Measurements from ENCODE around the gene PTPRK.
A peak's percentile ranks its signal among the peaks of the same experiment; 100 is the strongest.

PTPRK gene

DNA sequence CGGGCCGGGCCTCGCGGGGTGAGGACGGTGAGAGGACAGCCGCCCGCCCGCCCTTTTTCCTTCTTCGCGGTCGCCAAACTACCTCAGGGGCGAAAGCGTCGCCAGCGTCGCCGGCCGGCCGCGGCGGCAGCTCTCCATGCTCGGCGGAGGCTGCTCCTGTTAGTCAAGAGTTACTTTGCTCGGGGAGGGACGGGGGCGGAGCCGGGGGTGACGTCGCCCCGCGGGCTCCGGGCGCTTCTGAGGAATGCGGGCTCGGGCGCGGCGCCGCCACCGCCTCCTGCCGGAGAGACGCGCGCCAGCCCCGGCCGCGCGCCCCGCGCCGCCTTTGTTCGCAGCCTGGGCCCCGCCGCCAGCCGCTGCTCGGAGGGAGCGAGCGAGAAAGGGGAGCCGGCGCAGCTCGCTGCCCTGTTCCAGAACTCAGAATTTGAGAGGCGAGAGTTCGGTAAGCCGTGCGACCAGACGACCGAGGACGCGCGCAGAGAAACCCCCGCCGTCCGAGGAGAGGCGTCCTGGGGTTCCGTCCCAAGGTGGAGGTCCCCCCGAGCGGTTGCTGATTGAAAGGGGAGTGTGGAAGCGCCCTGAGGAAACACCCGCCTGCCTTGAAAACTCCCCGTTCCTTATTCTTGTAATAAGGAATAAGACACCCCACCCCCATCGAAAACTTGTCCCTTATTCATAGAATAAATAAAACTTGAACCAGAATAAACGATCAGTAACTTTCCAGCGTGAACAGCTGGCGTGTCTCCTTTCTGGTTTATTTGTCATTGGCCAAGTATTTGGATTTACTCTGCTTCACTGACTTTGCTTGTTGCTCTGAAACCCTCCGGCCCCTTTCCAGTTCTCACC is at the start of gene PTPRK:
Gene PTPRK, minus strand, starts transcription at position 164 of the 846 bp plus-strand sequence. CDS start 241 bp downstream, outside the sequence.
- CTCF ChIA-PET: interaction anchor here (0.7 to 1.6 kb wide), 4 partner anchors 9 to 436 kb away, joined by 3 to 4 read pairs (median 3); no protein-coding TSS in a partner anchor
- POLR2A ChIA-PET: interaction anchor here (0.7 to 1.5 kb wide), 6 partner anchors 9 to 1577 kb away, joined by 3 to 7 read pairs (median 4); no protein-coding TSS in a partner anchor
- no peak for TF ChIP-seq NFRKB (IDR thresholded peaks at IDR 0.05)
- TF ChIP-seq FOXM1 (IDR thresholded peaks at IDR 0.05; ENCODE audit: borderline replicate concordance): peak; percentile 38; the same call in 1 of the 2 replicates
- 0 out of 2 replicates have a peak, but pooled peaks have one; percentile 27 for TF ChIP-seq ARNT (IDR thresholded peaks at IDR 0.05)
- peak; percentile 43; the same call in 1 of the 2 replicates for TF ChIP-seq ELF4 (IDR thresholded peaks at IDR 0.05)
- TF ChIP-seq FOXA1 (IDR thresholded peaks at IDR 0.05): no peak
- no peak for TF ChIP-seq ZNF384 (IDR thresholded peaks at IDR 0.05)
- no peak for TF ChIP-seq SP1 (IDR thresholded peaks at IDR 0.05)
- no peak for TF ChIP-seq HDGF (IDR thresholded peaks at IDR 0.05; ENCODE audit: borderline replicate concordance)
- TF ChIP-seq BHLHE40 (IDR thresholded peaks at IDR 0.05; ENCODE audit: borderline replicate concordance): no peak
- no peak for TF ChIP-seq TARDBP (IDR thresholded peaks at IDR 0.05)
- no peak for TF ChIP-seq FOXK2 (IDR thresholded peaks at IDR 0.05)
- peak; percentile 36; the same call in 1 of the 2 replicates for TF ChIP-seq LEF1 (IDR thresholded peaks at IDR 0.05; ENCODE audit: borderline replicate concordance)
- TF ChIP-seq L3MBTL2 (conservative IDR thresholded peaks at IDR 0.05): peak; percentile 88
- no peak for TF ChIP-seq SUZ12 (IDR thresholded peaks at IDR 0.05)
- TF ChIP-seq PKNOX1 (IDR thresholded peaks at IDR 0.05): no peak
- TF ChIP-seq CTBP1 (IDR thresholded peaks at IDR 0.05; ENCODE audit: borderline replicate concordance): no peak
- peak; percentile 89 for DNase-seq (ENCODE audit: extremely low spot score)

- no peak for DNase-seq (ENCODE audit: extremely low spot score)
- POLR2A ChIA-PET: no interaction called here
- TF ChIP-seq SUZ12 (IDR thresholded peaks at IDR 0.05) (no peak), CTBP1 (IDR thresholded peaks at IDR 0.05; ENCODE audit: borderline replicate concordance) (no peak), FOXK2 (IDR thresholded peaks at IDR 0.05) (no peak), NFRKB (IDR thresholded peaks at IDR 0.05) (no peak), HDGF (IDR thresholded peaks at IDR 0.05; ENCODE audit: borderline replicate concordance) (no peak), SP1 (IDR thresholded peaks at IDR 0.05) (no peak), TARDBP (IDR thresholded peaks at IDR 0.05) (no peak), FOXM1 (IDR thresholded peaks at IDR 0.05; ENCODE audit: borderline replicate concordance) (no peak), LEF1 (IDR thresholded peaks at IDR 0.05; ENCODE audit: borderline replicate concordance) (no peak), FOXA1 (IDR thresholded peaks at IDR 0.05) (no peak)
- CTCF ChIA-PET: interaction anchor here (0.6 kb wide), 1 partner anchor 136 kb away, joined by 3 read pairs; no protein-coding TSS in a partner anchor
Observed at GRCh38 chr6:128567029-128567428, 46.6 kb upstream of the PTPRK start.

- no peak for DNase-seq (ENCODE audit: extremely low spot score)
- TF ChIP-seq ARNT (IDR thresholded peaks at IDR 0.05) (no peak), HDGF (IDR thresholded peaks at IDR 0.05; ENCODE audit: borderline replicate concordance) (no peak), LEF1 (IDR thresholded peaks at IDR 0.05; ENCODE audit: borderline replicate concordance) (no peak), PKNOX1 (IDR thresholded peaks at IDR 0.05) (no peak)
Observed at GRCh38 chr6:128560966-128561365, 40.6 kb upstream of the PTPRK start.

DNA sequence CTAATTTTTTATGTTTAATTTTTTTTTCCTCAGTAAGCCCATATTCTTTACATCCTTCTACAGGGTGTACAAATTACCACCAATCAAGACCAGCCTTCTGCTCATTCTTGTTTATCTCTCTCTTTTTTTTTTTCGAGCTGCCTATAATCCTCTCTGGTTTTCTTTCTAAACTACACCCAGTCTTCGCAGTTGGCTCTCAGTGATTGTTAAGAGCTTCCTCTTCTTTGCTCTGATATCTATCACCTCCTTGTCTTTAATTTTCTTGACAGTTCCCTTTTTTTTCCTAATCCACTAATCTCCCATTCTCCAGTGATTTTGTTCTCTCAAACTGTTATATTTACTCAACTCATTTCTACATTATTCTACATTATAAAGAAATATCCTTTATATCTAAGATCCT is 38.5 kb upstream of the PTPRK start:
- POLR2A ChIA-PET: no interaction called here
- no peak for DNase-seq (ENCODE audit: extremely low spot score)
- CTCF ChIA-PET: no interaction called here
- no peak for TF ChIP-seq SUZ12 (IDR thresholded peaks at IDR 0.05)
- no peak for TF ChIP-seq CTBP1 (IDR thresholded peaks at IDR 0.05; ENCODE audit: borderline replicate concordance)
- no peak for TF ChIP-seq NFRKB (IDR thresholded peaks at IDR 0.05)
- no peak for TF ChIP-seq TARDBP (IDR thresholded peaks at IDR 0.05)
- TF ChIP-seq FOXM1 (IDR thresholded peaks at IDR 0.05; ENCODE audit: borderline replicate concordance): no peak
- TF ChIP-seq FOXA1 (IDR thresholded peaks at IDR 0.05): no peak
- TF ChIP-seq LEF1 (IDR thresholded peaks at IDR 0.05; ENCODE audit: borderline replicate concordance): no peak
- TF ChIP-seq SP1 (IDR thresholded peaks at IDR 0.05): no peak
- TF ChIP-seq FOXK2 (IDR thresholded peaks at IDR 0.05): no peak
- no peak for TF ChIP-seq PKNOX1 (IDR thresholded peaks at IDR 0.05)
- no peak for TF ChIP-seq ZNF384 (IDR thresholded peaks at IDR 0.05)
- no peak for TF ChIP-seq BHLHE40 (IDR thresholded peaks at IDR 0.05; ENCODE audit: borderline replicate concordance)
- no peak for TF ChIP-seq HDGF (IDR thresholded peaks at IDR 0.05; ENCODE audit: borderline replicate concordance)
- no peak for TF ChIP-seq L3MBTL2 (conservative IDR thresholded peaks at IDR 0.05)
- no peak for TF ChIP-seq ELF4 (IDR thresholded peaks at IDR 0.05)
- no peak for TF ChIP-seq ARNT (IDR thresholded peaks at IDR 0.05)

More at GRCh38 chr6:128560966-128561365, 40.6 kb upstream of the PTPRK start:
- ChIA-PET CTCF (no interaction called here), POLR2A (no interaction called here)

DNA sequence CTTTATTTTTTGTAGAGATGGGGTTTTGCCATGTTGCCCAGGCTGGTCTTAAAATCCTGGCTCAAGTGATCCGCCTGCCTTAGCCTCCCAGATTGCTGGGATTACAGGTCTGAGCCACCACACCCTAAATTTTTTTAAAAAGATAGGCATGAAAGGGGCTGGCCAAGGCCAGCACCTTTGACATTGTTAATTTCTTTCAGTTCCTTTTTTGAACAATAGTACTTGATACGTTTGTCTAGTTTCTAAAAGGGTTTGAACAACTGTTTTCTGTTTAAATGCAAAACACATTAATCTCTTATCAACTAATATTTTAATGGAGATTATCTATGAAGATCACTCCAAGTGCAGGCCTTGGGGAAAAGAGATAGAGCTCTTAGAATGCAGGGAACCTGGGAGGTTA is 37.6 kb upstream of the PTPRK start:
- ChIA-PET CTCF (no interaction called here), POLR2A (no interaction called here)
- TF ChIP-seq HDGF (IDR thresholded peaks at IDR 0.05; ENCODE audit: borderline replicate concordance) (no peak), TARDBP (IDR thresholded peaks at IDR 0.05) (no peak), FOXK2 (IDR thresholded peaks at IDR 0.05) (no peak), L3MBTL2 (conservative IDR thresholded peaks at IDR 0.05) (no peak), ELF4 (IDR thresholded peaks at IDR 0.05) (no peak), FOXA1 (IDR thresholded peaks at IDR 0.05) (no peak), SUZ12 (IDR thresholded peaks at IDR 0.05) (no peak), ZNF384 (IDR thresholded peaks at IDR 0.05) (no peak), LEF1 (IDR thresholded peaks at IDR 0.05; ENCODE audit: borderline replicate concordance) (no peak), BHLHE40 (IDR thresholded peaks at IDR 0.05; ENCODE audit: borderline replicate concordance) (no peak), SP1 (IDR thresholded peaks at IDR 0.05) (no peak), NFRKB (IDR thresholded peaks at IDR 0.05) (no peak), CTBP1 (IDR thresholded peaks at IDR 0.05; ENCODE audit: borderline replicate concordance) (no peak), PKNOX1 (IDR thresholded peaks at IDR 0.05) (no peak)
- no peak for DNase-seq (ENCODE audit: extremely low spot score)

All from HEK293T (cell line).